ENCODE results near the gene STN1. TPM values are rescaled to one million over a fixed set of nuclear protein-coding genes. Genes with fewer than 3 reads are reported as not detected.

Gene STN1
- total RNA-seq, 2 donors from 2014 or later: 47.0 to 53.7 TPM

DNA sequence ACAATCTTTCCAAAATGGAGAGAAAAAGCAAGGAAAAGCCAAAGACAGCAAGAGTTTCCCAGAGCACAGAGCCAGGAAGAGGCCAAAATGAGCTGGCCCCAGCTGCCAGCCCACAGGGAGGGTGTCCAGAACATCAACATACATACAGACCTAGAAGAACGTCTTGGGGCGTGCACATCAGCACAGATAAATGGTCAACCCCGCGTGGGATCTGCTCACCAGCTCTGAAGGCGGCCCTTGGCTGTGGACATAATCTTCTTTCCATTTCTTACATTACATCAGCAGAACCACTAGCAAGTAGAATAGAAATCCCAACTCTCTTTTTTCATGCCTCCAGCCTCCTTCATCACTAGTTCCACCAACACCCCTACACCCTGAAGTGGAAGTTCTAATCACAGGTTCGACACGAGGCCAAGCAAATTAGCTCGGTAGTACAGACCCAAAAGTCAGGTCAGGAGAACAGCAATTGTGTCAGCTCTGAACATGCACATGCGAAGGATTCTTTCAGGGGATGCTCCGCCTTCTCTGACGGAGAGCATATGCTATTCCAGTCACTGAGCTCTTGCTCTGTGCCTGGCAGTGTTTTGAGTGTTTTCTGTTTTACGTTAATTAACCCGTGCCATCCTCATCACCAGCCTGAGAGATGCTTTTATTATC is 79.0 kb downstream of the STN1 start:
- H3K4me1 Mint-ChIP-seq: peaks cover 12% of the 10 kb centered on the region
- no peaks in the 10 kb centered on the region for H3K9me3 ChIP-seq (ENCODE audit: control insufficient read depth, low read length, poor library complexity, severe bottlenecking)

DNA sequence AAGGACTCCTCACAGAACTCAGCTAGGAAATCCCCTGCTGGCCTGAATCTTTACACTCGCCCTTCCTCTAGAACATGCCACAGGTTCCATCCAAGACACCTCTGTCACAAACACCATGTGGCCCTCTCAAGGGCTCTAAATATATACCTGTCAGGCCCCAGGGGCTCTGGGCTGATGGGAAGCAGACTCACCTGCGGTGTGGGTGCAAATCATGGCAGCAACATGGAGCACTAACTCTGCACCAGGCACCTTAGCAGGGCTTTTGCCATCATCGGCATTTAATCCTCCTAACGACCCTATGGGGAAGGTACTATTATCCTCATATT is 80.0 kb downstream of the STN1 start:
- no peak overlapping the region for H3K4me3 Mint-ChIP-seq
- H3K27ac Mint-ChIP-seq: no peak overlapping the region
- H3K27me3 Mint-ChIP-seq: peaks cover 22% of the 10 kb centered on the region
- ATAC-seq: no peak
- no peak for DNase-seq
- peaks cover 12% of the 10 kb centered on the region for H3K4me1 Mint-ChIP-seq
- peaks cover 2% of the 10 kb centered on the region for H3K36me3 Mint-ChIP-seq (ENCODE audit: low read depth)
- no peaks in the 10 kb centered on the region for H3K9me3 ChIP-seq (ENCODE audit: control insufficient read depth, low read length, poor library complexity, severe bottlenecking)

More for the DNA sequence above, 79.0 kb downstream of the STN1 start:
- DNase-seq (no peak), ATAC-seq (no peak)
- Mint-ChIP-seq H3K27ac (no peak overlapping the region), H3K27me3 (peaks cover 22% of the 10 kb centered on the region), H3K36me3 (ENCODE audit: low read depth) (peaks cover 2% of the 10 kb centered on the region), H3K4me3 (no peak overlapping the region)

DNA sequence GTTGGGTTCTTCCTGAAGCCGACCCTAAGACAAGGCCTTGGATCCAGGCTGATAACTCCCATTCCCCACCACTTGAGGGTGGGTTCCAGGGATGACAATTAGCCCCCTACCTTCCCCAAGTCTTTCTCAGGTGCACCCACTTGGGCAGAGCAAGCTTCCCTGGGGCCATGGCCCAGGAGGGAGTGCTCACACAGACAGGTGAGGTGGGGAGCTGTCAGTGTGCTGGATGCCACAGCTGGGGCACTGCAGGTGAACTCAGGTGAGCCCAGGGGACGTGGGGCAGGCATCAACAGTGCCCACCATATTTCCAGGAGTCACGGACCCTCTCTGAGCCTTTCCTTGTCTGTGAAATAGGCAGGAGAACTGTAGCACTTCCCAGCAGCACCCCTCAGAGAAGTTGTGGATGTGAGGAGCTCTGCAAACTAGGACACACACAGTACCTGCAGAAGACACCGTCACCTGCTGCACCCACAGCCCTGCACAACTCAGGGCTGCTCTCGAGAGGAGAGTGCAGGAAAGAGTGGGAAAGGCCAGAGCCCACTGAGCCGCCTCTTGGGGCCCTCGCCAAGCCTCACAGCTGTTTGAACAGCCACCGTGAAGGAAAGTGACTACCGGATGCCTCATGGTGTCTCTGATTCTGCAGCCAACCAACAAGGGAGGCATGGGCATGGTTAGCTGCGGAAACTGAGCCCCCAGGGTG is 80.5 kb downstream of the STN1 start:
- no peak for DNase-seq
- no peak for ATAC-seq
- Mint-ChIP-seq H3K4me1 (peaks cover 12% of the 10 kb centered on the region), H3K27me3 (peaks cover 19% of the 10 kb centered on the region), H3K27ac (no peak overlapping the region), H3K36me3 (ENCODE audit: low read depth) (peaks cover 1% of the 10 kb centered on the region), H3K4me3 (no peak overlapping the region)
- no peaks in the 10 kb centered on the region for H3K9me3 ChIP-seq (ENCODE audit: control insufficient read depth, low read length, poor library complexity, severe bottlenecking)

DNA sequence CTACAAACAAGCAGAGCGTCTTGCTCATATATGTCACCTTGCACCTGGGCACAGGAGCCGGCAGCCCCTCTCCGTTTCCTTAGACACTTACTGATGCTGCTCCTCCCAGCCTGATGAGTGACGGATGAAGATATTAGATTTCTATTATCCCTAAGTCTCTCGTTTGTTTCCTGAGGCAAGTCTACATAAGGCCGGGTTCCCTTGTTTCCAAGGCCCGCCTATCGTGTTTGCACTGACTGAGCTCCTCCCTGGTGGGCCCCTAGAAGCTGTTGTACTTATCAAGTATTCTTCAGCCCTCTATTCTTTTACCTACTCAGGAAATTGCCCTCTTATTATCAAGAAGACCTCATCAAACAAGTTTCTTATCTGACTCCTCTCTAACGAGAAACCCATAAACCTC is 81.1 kb downstream of the STN1 start:
- Mint-ChIP-seq H3K4me3 (no peak overlapping the region), H3K27me3 (peaks cover 17% of the 10 kb centered on the region), H3K27ac (peak overlapping the region; percentile 5), H3K36me3 (ENCODE audit: low read depth) (peaks cover 2% of the 10 kb centered on the region), H3K4me1 (peaks cover 12% of the 10 kb centered on the region)
- H3K9me3 ChIP-seq (ENCODE audit: control insufficient read depth, low read length, poor library complexity, severe bottlenecking): no peaks in the 10 kb centered on the region
- ATAC-seq (no peak), DNase-seq (no peak)

DNA sequence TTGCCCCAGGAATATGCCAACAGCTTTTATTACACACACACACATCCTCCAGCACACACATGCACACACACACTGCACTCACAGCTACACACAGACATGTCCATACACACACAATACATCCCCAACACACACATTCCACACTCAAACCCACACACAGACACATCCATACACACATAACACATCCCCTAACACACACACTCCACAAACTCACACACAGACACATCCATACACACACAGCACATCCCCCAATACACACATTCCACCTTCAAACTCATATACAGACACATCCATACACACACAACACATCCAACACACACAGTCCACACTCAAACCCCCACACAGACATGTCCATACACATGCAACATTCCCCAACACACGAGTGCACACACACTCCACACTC is 81.7 kb downstream of the STN1 start:
- ATAC-seq (no peak), DNase-seq (no peak)
- peaks cover 3% of the 10 kb centered on the region for H3K36me3 Mint-ChIP-seq (ENCODE audit: low read depth)
- no peak overlapping the region for H3K4me3 Mint-ChIP-seq
- peaks cover 17% of the 10 kb centered on the region for H3K27me3 Mint-ChIP-seq
- H3K4me1 Mint-ChIP-seq: peaks cover 9% of the 10 kb centered on the region
- no peaks in the 10 kb centered on the region for H3K9me3 ChIP-seq (ENCODE audit: control insufficient read depth, low read length, poor library complexity, severe bottlenecking)
- peak overlapping the region; percentile 5 for H3K27ac Mint-ChIP-seq

DNA sequence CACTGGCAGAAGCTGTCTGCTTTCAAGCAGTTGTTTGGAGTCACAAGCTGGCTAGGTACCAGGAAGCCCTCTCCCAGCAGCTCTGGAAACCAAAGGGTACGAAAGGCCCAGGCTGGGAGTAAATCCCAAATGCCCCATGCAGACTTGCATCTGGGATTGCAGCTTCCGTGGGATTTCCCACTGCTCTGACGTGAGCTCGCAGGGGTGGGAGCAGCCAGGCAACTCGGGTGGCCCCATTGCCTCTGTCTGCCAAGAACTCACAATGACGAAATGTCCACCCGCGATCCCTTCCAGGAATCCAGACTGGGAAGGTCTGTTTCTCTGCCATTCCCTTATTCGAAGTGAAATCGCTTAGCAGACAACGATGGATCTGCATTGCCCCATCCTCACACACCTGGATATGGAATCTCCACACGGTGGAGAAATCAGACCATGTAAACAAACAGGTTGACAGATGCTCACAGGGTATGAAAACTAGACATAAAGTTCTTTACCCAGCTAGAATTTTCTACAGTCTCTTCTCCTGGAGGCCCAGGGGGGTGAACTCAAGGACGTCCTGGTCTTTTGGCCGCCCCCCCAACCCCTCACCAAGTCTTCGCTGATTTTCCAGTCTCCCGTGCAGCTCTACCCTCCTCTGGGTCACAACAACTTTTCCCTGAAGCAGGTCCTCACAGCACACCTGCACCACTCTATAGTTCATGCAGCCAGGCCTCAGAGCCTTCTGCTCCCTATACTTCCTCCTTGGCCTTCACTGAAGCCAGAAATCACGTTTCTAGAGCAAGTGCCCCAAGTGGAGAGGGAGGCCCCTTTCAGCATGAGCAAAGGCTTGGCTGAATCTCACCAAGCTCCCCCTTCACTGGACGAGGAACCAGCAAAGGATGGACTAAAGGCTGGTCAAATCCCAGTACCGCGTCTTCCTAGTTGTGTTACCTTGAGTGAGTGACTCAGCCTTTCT is 82.6 kb downstream of the STN1 start:
- DNase-seq: no peak
- peaks cover 22% of the 10 kb centered on the region for H3K27me3 Mint-ChIP-seq

DNA sequence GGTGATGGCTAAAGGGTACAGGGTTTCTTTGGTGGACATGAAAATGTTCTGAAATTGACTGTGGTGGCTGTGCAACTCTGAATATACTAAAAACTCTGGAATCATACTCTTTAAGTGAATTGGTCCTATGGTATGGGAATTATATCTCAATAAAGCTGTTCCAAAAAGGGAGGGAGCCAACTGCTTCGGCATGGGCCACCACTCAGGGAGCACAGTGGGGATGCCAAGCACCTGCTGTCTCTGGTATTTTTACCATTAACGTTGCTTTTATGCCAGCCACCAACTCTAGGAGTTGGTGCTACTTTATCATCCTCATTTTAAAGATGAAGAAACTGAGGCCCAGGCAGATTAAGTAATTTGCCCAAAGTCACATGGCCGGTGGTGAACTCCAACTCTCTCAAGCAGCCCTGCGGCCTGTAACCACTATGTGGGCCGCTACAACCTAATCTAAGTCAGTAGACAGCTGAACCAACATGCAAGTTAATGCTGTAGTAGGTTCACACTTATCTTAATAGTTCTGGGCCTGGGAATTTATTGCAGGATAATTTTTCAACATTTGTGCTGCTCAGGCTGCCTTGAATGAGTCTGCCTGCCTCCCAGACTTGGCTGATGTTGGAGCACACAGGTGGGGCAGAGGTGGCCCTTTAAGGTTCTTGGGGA is 83.4 kb downstream of the STN1 start:
- no peak overlapping the region for H3K4me3 Mint-ChIP-seq
- no peak for ATAC-seq
- H3K27ac Mint-ChIP-seq: no peak overlapping the region
- peaks cover 30% of the 10 kb centered on the region for H3K27me3 Mint-ChIP-seq
- H3K4me1 Mint-ChIP-seq: peaks cover 11% of the 10 kb centered on the region
- DNase-seq: no peak
- no peaks in the 10 kb centered on the region for H3K9me3 ChIP-seq (ENCODE audit: control insufficient read depth, low read length, poor library complexity, severe bottlenecking)
- peaks cover 3% of the 10 kb centered on the region for H3K36me3 Mint-ChIP-seq (ENCODE audit: low read depth)

More for the DNA sequence above, 82.6 kb downstream of the STN1 start:
- no peak overlapping the region for H3K4me3 Mint-ChIP-seq
- H3K36me3 Mint-ChIP-seq (ENCODE audit: low read depth): peaks cover 3% of the 10 kb centered on the region
- H3K9me3 ChIP-seq (ENCODE audit: control insufficient read depth, low read length, poor library complexity, severe bottlenecking): no peaks in the 10 kb centered on the region
- peaks cover 11% of the 10 kb centered on the region for H3K4me1 Mint-ChIP-seq
- no peak overlapping the region for H3K27ac Mint-ChIP-seq
- ATAC-seq: no peak

DNA sequence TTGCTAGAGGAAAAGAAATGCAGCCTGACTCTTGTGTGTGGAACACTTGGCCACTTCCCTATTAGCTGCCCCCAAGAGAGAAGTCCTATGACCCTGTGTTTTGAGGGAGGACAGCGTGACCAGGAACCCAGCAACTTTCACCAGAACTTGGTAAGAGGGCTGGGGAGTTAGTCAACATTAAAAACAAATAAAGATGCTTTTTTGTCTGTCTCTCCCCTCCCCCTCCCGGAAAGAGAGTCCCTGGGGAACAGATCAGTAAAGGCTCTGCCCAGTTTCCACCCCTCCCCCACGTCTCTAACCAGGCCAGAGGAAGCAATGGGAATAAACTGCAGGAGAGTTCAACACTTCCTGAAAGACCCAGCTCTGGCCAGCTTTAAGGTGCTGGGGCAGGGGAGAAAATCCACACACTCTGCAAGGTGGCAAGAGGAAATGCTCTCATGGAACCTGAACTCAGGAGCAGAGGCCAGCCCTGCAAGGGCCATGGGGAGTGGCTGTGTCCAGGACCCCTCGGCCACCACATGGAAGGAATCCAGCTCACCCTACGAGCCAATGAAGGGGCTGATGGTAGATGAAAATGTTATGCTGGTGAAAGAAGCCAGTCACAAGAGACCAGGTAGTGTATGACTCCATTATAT is 84.1 kb downstream of the STN1 start:
- Mint-ChIP-seq H3K36me3 (ENCODE audit: low read depth) (peaks cover 3% of the 10 kb centered on the region), H3K4me3 (no peak overlapping the region), H3K4me1 (peaks cover 11% of the 10 kb centered on the region), H3K27me3 (peaks cover 36% of the 10 kb centered on the region), H3K27ac (no peak overlapping the region)
- no peaks in the 10 kb centered on the region for H3K9me3 ChIP-seq (ENCODE audit: control insufficient read depth, low read length, poor library complexity, severe bottlenecking)
- no peak for ATAC-seq
- DNase-seq: no peak

DNA sequence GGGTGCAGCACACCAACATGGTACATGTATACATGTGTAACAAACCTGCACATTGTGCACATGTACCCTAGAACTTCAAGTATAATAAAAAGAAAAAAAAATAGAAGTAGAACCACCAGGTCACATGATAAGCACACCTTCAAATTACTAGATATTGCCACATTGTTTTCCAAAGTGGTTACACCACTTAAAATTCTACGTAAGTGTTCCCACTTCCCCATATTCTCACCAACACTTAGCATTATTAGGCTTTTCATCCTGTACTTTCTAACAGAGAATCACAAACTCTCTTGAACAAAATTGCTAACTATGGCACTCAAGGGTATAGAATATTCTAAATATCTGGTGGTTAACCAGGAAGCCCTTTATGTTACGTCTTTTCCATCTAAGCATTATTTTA is 85.2 kb downstream of the STN1 start:
- H3K9me3 ChIP-seq (ENCODE audit: control insufficient read depth, low read length, poor library complexity, severe bottlenecking): no peaks in the 10 kb centered on the region
- no peak for ATAC-seq
- peaks cover 3% of the 10 kb centered on the region for H3K36me3 Mint-ChIP-seq (ENCODE audit: low read depth)
- H3K4me3 Mint-ChIP-seq: no peak overlapping the region
- no peak for DNase-seq
- peaks cover 11% of the 10 kb centered on the region for H3K4me1 Mint-ChIP-seq
- no peak overlapping the region for H3K27ac Mint-ChIP-seq
- H3K27me3 Mint-ChIP-seq: peaks cover 30% of the 10 kb centered on the region

Other genes with a start within 250 kb of the STN1 start
- 10 to 100 TPM in 1 of 2 donors, 1 to 10 TPM in 1; 7.2 to 10.9 TPM for gene SH3PXD2A, start 62.6 kb downstream of the STN1 start, total RNA-seq
- 10 to 100 TPM; 24.1 to 25.4 TPM for gene SLK, start 49.0 kb upstream of the STN1 start, total RNA-seq
- gene COL17A1, start 167.7 kb upstream of the STN1 start, total RNA-seq: not detected
- gene SFR1, start 204.0 kb upstream of the STN1 start, total RNA-seq: 10 to 100 TPM; 10.9 to 16.3 TPM

Measured in T-helper 17 cell (primary cell).